KMS-11 (cell line): ENCODE results near the gene S100PBP.
A peak's percentile ranks its signal among the peaks of the same experiment; 100 is the strongest.

Experiments
- H2AFZ ChIP-seq: fragments of 200-600 bp; sonication (generic); 2 replicates; pipeline ENCODE4 v1.6.1; 2016; ENCODE audit warnings: antibody characterized with exemption, mixed run types, low read depth
- H3K27ac ChIP-seq: fragments of 200-600 bp; sonication (generic); 2 replicates; pipeline ENCODE4 v1.6.1; 2016; ENCODE audit warnings: mild to moderate bottlenecking, mixed run types
- H3K27me3 ChIP-seq: fragments of 200-600 bp; sonication (generic); 2 replicates; pipeline ENCODE4 v1.6.1; 2017; ENCODE audit warnings: mild to moderate bottlenecking, low read depth, mixed run types, moderate library complexity; ENCODE audit not compliant: insufficient read depth
- H3K36me3 ChIP-seq: fragments of 200-600 bp; sonication (generic); 2 replicates; pipeline ENCODE4 v1.6.1; 2017; ENCODE audit warnings: mild to moderate bottlenecking, mixed run types; ENCODE audit not compliant: insufficient read depth
- H3K4me1 ChIP-seq: fragments of 200-600 bp; sonication (generic); 2 replicates; pipeline ENCODE4 v1.6.1; 2016; ENCODE audit warnings: mild to moderate bottlenecking, low read depth, mixed run types; ENCODE audit not compliant: poor library complexity, severe bottlenecking
- H3K4me2 ChIP-seq: fragments of 200-600 bp; sonication (generic); 2 replicates; pipeline ENCODE4 v1.7.0; 2016; ENCODE audit warnings: mild to moderate bottlenecking, mixed run types
- H3K4me3 ChIP-seq: fragments of 200-600 bp; sonication (generic); IDR thresholded peaks from 2 replicates; pipeline ENCODE4 v1.6.1; 2017; ENCODE audit warnings: low read depth, low read length, mixed read lengths; ENCODE audit not compliant: insufficient read depth
- H3K79me2 ChIP-seq: fragments of 200-600 bp; sonication (generic); 2 replicates; pipeline ENCODE4 v1.6.1; 2016; ENCODE audit warnings: low read depth, mixed run types; ENCODE audit not compliant: insufficient read depth
- H3K9ac ChIP-seq: fragments of 200-600 bp; sonication (generic); 2 replicates; pipeline ENCODE4 v1.6.1; 2016; ENCODE audit warnings: mild to moderate bottlenecking, mixed run types
- H4K20me1 ChIP-seq: fragments of 200-600 bp; sonication (generic); 2 replicates; pipeline ENCODE4 v1.6.1; 2016; ENCODE audit warnings: mild to moderate bottlenecking, mixed run types; ENCODE audit not compliant: insufficient read depth
- TF ChIP-seq, protein P1 (sequence below): fragments of 200-600 bp; sonication (generic); conservative IDR thresholded peaks from 2 replicates; pipeline ENCODE4 v1.6.1; 2017; ENCODE audit warnings: low read depth, mild to moderate bottlenecking, antibody characterized with exemption, low read length, moderate library complexity, mixed read lengths

Gene S100PBP

DNA sequence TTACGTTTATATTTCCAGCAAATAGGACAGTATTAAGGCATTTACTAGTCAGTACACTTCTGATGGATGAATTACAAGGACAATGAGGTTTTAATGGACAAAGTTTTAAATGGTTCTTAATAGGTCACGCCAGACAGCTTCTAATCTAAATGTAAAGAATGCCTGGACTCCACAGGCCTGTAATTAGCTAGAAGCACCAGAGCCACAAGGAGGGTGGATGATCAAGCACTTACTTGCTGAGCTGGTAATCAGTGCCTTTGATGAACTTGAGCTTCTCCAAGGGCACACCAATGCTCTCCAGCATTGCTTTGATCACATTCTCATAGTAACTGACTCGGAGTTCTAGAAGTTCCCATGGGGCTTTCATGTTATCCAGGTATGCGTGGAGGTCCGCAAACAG, 7.1 kb upstream of the S100PBP start:
- no peak overlapping the region for H3K27ac ChIP-seq
- H3K4me2 ChIP-seq = no peak overlapping the region
- TF ChIP-seq, protein P1, sequence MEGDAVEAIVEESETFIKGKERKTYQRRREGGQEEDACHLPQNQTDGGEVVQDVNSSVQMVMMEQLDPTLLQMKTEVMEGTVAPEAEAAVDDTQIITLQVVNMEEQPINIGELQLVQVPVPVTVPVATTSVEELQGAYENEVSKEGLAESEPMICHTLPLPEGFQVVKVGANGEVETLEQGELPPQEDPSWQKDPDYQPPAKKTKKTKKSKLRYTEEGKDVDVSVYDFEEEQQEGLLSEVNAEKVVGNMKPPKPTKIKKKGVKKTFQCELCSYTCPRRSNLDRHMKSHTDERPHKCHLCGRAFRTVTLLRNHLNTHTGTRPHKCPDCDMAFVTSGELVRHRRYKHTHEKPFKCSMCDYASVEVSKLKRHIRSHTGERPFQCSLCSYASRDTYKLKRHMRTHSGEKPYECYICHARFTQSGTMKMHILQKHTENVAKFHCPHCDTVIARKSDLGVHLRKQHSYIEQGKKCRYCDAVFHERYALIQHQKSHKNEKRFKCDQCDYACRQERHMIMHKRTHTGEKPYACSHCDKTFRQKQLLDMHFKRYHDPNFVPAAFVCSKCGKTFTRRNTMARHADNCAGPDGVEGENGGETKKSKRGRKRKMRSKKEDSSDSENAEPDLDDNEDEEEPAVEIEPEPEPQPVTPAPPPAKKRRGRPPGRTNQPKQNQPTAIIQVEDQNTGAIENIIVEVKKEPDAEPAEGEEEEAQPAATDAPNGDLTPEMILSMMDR = no peak
- H4K20me1 ChIP-seq = peaks cover 18% of the 10 kb centered on the region
- no peak overlapping the region for H3K9ac ChIP-seq
- peaks cover 85% of the 10 kb centered on the region for H3K79me2 ChIP-seq
- peaks cover 34% of the 10 kb centered on the region for H3K4me1 ChIP-seq
- H3K27me3 ChIP-seq = no peaks in the 10 kb centered on the region
- no peak overlapping the region for H3K4me3 ChIP-seq
- H3K36me3 ChIP-seq = peaks cover 14% of the 10 kb centered on the region; the same call in 1 of the 2 replicates
- no peak overlapping the region for H2AFZ ChIP-seq

DNA sequence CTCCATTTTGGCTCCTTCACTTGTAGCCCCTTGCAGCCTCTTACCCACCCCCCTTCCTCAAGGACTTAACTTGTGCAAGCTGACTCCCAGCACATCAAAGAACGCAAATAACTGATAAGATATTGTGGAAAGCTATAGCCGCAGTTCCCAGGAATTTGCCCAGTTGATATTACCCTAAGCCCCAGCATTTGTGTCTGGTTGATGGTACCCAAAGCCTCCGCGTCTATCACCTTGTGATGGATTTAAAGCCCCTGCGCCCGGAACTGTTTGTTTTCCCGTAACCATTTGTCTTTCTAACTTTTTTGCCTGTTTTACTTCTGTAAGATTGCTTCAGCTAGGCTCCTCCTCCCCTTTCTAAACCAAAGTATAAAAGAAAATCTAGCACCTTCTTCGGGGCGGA, 6.2 kb upstream of the S100PBP start:
- H3K4me1 ChIP-seq = peaks cover 30% of the 10 kb centered on the region
- H3K4me2 ChIP-seq = no peak overlapping the region
- TF ChIP-seq, protein P1 = no peak
- peaks cover 94% of the 10 kb centered on the region for H3K79me2 ChIP-seq
- peaks cover 18% of the 10 kb centered on the region for H4K20me1 ChIP-seq
- H3K9ac ChIP-seq = no peak overlapping the region
- peaks cover 15% of the 10 kb centered on the region; the same call in 1 of the 2 replicates for H3K36me3 ChIP-seq
- no peaks in the 10 kb centered on the region for H3K27me3 ChIP-seq
- no peak overlapping the region for H3K4me3 ChIP-seq
- no peak overlapping the region for H2AFZ ChIP-seq
- H3K27ac ChIP-seq = no peak overlapping the region

DNA sequence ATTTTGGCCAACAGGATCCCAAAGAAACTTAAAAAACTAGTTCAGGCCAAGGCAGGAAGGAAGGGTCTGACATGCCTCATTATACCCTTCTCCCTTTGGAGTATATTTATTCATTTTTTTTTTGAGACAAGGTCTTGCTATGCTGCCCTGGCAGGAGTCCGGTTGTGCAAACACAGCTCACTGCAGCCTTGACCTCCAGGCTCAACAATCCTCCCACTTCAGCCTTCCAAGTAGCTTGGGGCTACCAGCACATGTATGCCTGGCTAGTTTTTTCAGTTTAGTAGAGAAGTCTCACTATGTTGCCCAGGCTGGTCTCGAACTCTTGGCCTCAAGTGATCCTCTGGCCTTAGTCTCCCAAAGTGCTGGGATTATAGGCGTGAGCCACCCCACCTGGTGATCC, 5.5 kb upstream of the S100PBP start:
- Histone ChIP-seq H3K27ac (no peak overlapping the region), H3K9ac (no peak overlapping the region), H3K4me1 (peaks cover 30% of the 10 kb centered on the region), H3K27me3 (no peaks in the 10 kb centered on the region), H4K20me1 (peaks cover 18% of the 10 kb centered on the region), H3K4me2 (no peak overlapping the region), H3K79me2 (peaks cover 97% of the 10 kb centered on the region), H3K4me3 (no peak overlapping the region), H2AFZ (no peak overlapping the region), H3K36me3 (peaks cover 11% of the 10 kb centered on the region; the same call in 1 of the 2 replicates)
- TF ChIP-seq, protein P1 = no peak

DNA sequence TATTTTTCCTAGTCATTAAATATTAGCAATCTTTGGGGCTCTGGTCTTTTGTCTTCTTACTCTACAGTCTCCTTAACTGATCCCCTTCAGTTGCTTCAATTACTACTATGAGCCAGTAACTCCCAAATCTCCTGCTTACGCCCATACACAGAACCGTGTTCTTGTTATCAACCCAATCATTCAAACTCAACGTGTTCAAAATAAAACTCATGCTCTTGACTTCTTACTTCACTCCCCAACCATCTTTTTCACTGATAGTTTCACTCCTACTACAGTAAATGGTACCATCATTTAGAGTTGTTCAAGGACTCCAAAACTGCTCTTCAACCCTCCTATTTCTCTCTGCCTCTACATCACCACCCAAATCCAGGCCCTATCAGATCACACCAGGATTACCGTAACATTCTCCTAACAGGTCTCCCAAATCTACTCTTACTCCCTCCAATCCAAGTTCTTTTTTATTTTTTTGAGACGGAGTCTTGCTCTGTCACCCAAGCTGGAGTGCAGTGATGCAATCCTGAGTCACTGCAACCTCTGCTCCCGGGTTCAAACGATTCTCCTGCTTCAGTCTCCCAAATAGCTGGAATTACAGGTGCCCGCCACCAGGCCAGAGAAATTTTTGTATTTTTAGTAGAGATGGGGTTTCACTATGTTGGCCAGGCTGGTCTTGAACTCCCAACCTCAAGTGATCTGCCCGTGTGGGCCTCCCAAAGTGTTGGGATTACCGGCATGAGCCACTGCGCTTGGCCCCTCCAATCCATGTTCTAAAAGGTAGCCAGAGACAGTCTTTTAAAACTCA, 3.3 kb upstream of the S100PBP start:
- TF ChIP-seq, protein P1 = no peak
- Histone ChIP-seq H2AFZ (no peak overlapping the region), H3K79me2 (peaks cover 95% of the 10 kb centered on the region), H3K27me3 (no peaks in the 10 kb centered on the region), H3K4me1 (peaks cover 31% of the 10 kb centered on the region), H3K36me3 (0 out of 2 replicates have a peak, but pooled peaks cover 4% of the 10 kb centered on the region), H3K4me3 (no peak overlapping the region), H3K9ac (no peak overlapping the region), H3K27ac (no peak overlapping the region), H3K4me2 (peak overlapping the region; percentile 96; the same call in 1 of the 2 replicates), H4K20me1 (peaks cover 15% of the 10 kb centered on the region)
